Measurements from ENCODE around the gene CACNA1C. TPM values are rescaled to one million over a fixed set of nuclear protein-coding genes. Genes with fewer than 3 reads are reported as not detected.

Gene CACNA1C
- total RNA-seq, 2 donors from 2014 or later, result 8.1 to 18.2 TPM

DNA sequence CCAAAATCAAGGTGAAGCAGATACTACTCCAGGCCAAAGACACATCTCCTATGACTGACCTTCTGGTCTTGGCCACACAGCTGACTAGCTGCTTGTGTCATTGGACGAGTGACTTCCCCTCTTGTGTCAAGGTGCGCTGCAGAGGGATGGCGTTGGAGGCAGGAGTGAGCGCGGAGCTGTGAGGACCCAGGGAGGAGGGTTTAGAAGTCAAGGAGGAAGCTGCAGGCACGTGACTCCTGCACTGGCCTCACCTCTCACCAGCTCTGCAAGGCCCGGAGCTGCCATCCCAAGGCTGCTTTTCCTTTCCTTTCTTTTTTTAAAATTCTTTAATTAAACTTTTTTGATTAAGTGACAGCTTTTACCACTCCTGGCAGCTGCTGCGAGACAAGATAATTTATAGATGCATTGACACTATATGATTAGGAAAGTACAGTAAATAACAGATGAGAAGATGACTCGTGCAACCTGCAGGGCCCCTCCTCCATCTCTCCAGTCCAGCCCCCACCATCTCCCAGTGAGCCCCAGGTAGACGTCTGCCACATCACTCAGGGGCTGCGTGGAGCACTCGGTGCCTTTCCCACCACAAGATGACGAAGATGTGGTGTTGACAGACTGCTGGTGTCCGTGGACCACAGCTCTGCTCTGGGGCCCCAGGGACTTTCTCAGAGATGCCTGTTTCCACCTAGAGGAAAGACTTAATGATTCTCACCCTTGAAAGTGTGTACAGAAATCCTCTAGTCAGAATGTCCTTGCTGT is 350.6 kb downstream of the CACNA1C start:
- DNase-seq (ENCODE audit: low spot score), result no peak
- intact Hi-C loops (cut with DNase I), result no loop called here
- H3K36me3 ChIP-seq, result no peaks in the 10 kb centered on the region
- no peaks in the 10 kb centered on the region for H3K27me3 ChIP-seq (replicated peaks; ENCODE audit: insufficient read depth)
- no peaks in the 10 kb centered on the region for H3K9me3 ChIP-seq
- TF ChIP-seq POLR2AphosphoS5 (IDR thresholded peaks at IDR 0.05), result no peak
- TF ChIP-seq POLR2A (IDR thresholded peaks at IDR 0.05), result no peak
- TF ChIP-seq, protein P1, sequence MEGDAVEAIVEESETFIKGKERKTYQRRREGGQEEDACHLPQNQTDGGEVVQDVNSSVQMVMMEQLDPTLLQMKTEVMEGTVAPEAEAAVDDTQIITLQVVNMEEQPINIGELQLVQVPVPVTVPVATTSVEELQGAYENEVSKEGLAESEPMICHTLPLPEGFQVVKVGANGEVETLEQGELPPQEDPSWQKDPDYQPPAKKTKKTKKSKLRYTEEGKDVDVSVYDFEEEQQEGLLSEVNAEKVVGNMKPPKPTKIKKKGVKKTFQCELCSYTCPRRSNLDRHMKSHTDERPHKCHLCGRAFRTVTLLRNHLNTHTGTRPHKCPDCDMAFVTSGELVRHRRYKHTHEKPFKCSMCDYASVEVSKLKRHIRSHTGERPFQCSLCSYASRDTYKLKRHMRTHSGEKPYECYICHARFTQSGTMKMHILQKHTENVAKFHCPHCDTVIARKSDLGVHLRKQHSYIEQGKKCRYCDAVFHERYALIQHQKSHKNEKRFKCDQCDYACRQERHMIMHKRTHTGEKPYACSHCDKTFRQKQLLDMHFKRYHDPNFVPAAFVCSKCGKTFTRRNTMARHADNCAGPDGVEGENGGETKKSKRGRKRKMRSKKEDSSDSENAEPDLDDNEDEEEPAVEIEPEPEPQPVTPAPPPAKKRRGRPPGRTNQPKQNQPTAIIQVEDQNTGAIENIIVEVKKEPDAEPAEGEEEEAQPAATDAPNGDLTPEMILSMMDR (IDR thresholded peaks at IDR 0.05), result no peak
- no peak overlapping the region for H3K4me3 ChIP-seq
- no peak overlapping the region for H3K27ac ChIP-seq
- 91% methylated on average over 14 of the region's 14 CpGs for WGBS
- H3K4me1 ChIP-seq (replicated peaks), result no peaks in the 10 kb centered on the region

DNA sequence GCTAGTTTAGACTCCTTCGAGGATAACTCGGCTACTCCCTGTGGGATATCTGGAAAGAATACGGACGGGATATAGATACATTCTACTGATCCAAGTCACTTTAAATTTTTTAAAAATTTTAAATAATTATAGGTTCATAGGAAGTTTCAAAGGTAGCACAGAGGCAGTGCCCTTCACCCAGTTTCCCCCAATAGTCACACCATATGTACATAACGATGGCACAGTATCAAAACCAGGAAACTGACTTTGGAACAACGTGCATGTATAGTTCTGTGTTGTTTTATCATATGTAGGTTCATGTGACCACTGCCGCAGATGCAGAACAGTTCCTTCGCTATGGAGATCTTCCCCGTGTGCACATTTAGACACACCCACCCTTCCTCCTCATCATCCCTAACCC is 352.3 kb downstream of the CACNA1C start:
- no peak for DNase-seq (ENCODE audit: low spot score)
- Histone ChIP-seq H3K4me1 (replicated peaks) (no peaks in the 10 kb centered on the region), H3K4me3 (no peak overlapping the region), H3K27me3 (replicated peaks; ENCODE audit: insufficient read depth) (no peaks in the 10 kb centered on the region), H3K27ac (no peak overlapping the region), H3K36me3 (no peaks in the 10 kb centered on the region), H3K9me3 (no peaks in the 10 kb centered on the region)
- 85% methylated on average over 9 of the region's 9 CpGs for WGBS
- intact Hi-C loops (cut with DNase I), result no loop called here
- no peak for TF ChIP-seq POLR2A (IDR thresholded peaks at IDR 0.05)
- TF ChIP-seq, protein P1 (IDR thresholded peaks at IDR 0.05), result no peak
- TF ChIP-seq POLR2AphosphoS5 (IDR thresholded peaks at IDR 0.05), result no peak

DNA sequence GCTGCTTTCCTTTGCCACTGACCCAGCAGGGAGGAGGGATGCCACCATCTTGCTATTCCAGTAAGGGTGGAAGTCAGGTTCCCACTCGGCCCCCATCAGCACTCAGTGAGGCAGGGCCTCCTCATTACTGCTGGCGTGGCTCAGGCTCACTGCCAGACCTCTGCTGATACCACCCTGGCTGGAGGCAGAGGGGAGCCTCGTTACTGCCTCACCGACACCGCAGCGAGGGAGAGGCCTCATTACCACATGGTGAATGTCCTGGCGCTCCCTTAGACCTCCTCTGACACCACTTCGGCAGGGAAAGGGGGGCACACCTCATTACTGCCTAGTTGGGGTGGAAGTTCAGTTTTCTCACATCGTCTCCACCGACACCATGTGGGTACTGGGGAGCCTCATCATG is 354.1 kb downstream of the CACNA1C start:
- Histone ChIP-seq H3K4me1 (replicated peaks) (no peaks in the 10 kb centered on the region), H3K4me3 (no peak overlapping the region), H3K27me3 (replicated peaks; ENCODE audit: insufficient read depth) (no peaks in the 10 kb centered on the region), H3K27ac (no peak overlapping the region), H3K36me3 (no peaks in the 10 kb centered on the region), H3K9me3 (no peaks in the 10 kb centered on the region)
- 98% methylated on average over 10 of the region's 10 CpGs for WGBS
- no peak for TF ChIP-seq POLR2A (IDR thresholded peaks at IDR 0.05)
- intact Hi-C loops (cut with DNase I), result no loop called here
- DNase-seq (ENCODE audit: low spot score), result no peak

DNA sequence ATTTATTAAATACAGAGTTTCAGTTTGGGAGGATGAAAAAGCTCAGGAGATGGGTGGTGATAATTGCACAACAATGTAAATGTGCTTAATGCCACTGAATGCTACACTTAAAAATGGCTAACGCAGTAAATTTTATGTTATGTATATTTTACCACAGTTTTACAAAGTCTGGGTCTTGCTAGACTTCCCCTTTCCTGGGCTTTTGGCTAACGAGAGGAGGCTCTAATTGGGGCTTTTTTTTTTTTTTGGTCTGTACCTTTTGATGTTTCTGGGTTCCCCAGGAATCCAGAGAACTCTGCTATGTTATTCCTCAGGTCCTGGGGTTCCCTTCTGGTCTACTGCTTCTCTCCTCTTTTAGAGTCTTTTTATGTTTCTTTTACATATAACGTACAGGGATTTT is 355.5 kb downstream of the CACNA1C start:
- Histone ChIP-seq H3K4me1 (replicated peaks) (no peaks in the 10 kb centered on the region), H3K9me3 (no peaks in the 10 kb centered on the region), H3K36me3 (no peaks in the 10 kb centered on the region), H3K4me3 (no peak overlapping the region), H3K27ac (no peak overlapping the region), H3K27me3 (replicated peaks; ENCODE audit: insufficient read depth) (no peaks in the 10 kb centered on the region)
- intact Hi-C loops (cut with DNase I), result no loop called here
- TF ChIP-seq POLR2A (IDR thresholded peaks at IDR 0.05), result no peak
- TF ChIP-seq, protein P1 (IDR thresholded peaks at IDR 0.05), result no peak
- no peak for TF ChIP-seq POLR2AphosphoS5 (IDR thresholded peaks at IDR 0.05)
- 72% methylated on average over 3 of the region's 3 CpGs for WGBS
- no peak for DNase-seq (ENCODE audit: low spot score)

DNA sequence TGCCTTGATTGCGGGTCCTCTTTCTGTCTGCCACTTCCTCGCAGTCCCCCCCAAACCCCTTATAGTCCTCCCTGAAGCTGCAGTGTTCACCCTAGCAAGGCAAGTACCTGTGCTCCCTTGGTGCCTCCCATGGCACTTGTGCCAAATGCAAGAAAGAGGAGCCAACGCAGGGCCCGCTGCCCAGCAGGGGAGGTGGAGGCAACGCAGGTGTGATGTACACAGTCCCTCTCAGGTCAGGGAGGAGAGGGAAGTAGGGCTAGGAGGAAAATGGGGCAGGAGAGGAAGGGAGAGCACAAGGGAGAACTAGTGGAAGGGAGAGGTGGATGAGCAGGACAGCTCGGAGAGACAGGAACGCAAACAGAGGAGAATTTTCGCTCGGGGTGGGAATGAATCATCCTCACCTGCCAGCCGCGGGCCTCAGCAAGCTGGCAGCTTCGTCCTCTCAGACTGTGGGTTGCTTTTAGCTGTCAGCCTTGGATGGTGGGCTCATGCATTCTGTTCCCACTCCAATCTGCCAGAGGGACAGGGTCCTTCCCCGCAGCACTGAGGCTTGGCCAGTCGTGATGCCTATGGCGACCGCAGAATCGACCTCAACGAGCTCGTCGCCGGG is 357.0 kb downstream of the CACNA1C start:
- TF ChIP-seq POLR2A (IDR thresholded peaks at IDR 0.05) (no peak), POLR2AphosphoS5 (IDR thresholded peaks at IDR 0.05) (no peak)
- TF ChIP-seq, protein P1 (IDR thresholded peaks at IDR 0.05), result no peak
- no peaks in the 10 kb centered on the region for H3K9me3 ChIP-seq
- intact Hi-C loops (cut with DNase I), result no loop called here
- no peak overlapping the region for H3K27ac ChIP-seq
- no peak overlapping the region for H3K4me3 ChIP-seq
- H3K4me1 ChIP-seq (replicated peaks), result no peaks in the 10 kb centered on the region
- H3K27me3 ChIP-seq (replicated peaks; ENCODE audit: insufficient read depth), result no peaks in the 10 kb centered on the region
- 84% methylated on average over 21 of the region's 21 CpGs for WGBS
- DNase-seq (ENCODE audit: low spot score), result no peak
- H3K36me3 ChIP-seq, result no peaks in the 10 kb centered on the region
